ENCODE results near the gene SP6.

GRCh38 chr17:47821031-47821423, 29.9 kb downstream of the SP6 start:
- TF ChIP-seq ZFX (IDR thresholded peaks at IDR 0.05; ENCODE audit: borderline replicate concordance) (no peak), CTCF (IDR thresholded peaks at IDR 0.05) (no peak)
